ENCODE results near the gene PPM1L. TPM values are rescaled to one million over a fixed set of nuclear protein-coding genes. Genes with fewer than 3 reads are reported as not detected.
A peak's percentile ranks its signal among the peaks of the same experiment; 100 is the strongest.
"Not testable (repeated sequence)": the region's sequence is repeated elsewhere in the genome, so short reads cannot be mapped to it uniquely, and the experiment has no call there.

The PPM1L gene
- 12.6 and 13.5 TPM in 2 replicates for total RNA-seq
- polyA plus RNA-seq: 1.2 and 4.6 TPM in 2 replicates

GRCh38 chr3:160755776-160756304 is at the start of gene PPM1L:
Gene PPM1L, plus strand, starts transcription at chr3:160756231.
- DNase-seq (ENCODE audit: low read depth in 1 of 2, low spot score in 1 of 2): peak; percentile 52 to 79
- Histone ChIP-seq H3K27ac (peak within 1 kb of the TSS; percentile 99), H3K36me3 (no peaks in the 10 kb centered on the region), H3K4me3 (peak within 1 kb of the TSS; percentile 79), H3K4me1 (ENCODE audit: low read depth) (peaks cover 10% of the 10 kb centered on the region), H3K9me3 (ENCODE audit: low read depth) (no peaks in the 10 kb centered on the region), H3K27me3 (peaks cover 22% of the 10 kb centered on the region)
- TF ChIP-seq, protein P1, sequence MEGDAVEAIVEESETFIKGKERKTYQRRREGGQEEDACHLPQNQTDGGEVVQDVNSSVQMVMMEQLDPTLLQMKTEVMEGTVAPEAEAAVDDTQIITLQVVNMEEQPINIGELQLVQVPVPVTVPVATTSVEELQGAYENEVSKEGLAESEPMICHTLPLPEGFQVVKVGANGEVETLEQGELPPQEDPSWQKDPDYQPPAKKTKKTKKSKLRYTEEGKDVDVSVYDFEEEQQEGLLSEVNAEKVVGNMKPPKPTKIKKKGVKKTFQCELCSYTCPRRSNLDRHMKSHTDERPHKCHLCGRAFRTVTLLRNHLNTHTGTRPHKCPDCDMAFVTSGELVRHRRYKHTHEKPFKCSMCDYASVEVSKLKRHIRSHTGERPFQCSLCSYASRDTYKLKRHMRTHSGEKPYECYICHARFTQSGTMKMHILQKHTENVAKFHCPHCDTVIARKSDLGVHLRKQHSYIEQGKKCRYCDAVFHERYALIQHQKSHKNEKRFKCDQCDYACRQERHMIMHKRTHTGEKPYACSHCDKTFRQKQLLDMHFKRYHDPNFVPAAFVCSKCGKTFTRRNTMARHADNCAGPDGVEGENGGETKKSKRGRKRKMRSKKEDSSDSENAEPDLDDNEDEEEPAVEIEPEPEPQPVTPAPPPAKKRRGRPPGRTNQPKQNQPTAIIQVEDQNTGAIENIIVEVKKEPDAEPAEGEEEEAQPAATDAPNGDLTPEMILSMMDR (IDR thresholded peaks at IDR 0.05; ENCODE audit: low read depth, low read length): no peak

DNA sequence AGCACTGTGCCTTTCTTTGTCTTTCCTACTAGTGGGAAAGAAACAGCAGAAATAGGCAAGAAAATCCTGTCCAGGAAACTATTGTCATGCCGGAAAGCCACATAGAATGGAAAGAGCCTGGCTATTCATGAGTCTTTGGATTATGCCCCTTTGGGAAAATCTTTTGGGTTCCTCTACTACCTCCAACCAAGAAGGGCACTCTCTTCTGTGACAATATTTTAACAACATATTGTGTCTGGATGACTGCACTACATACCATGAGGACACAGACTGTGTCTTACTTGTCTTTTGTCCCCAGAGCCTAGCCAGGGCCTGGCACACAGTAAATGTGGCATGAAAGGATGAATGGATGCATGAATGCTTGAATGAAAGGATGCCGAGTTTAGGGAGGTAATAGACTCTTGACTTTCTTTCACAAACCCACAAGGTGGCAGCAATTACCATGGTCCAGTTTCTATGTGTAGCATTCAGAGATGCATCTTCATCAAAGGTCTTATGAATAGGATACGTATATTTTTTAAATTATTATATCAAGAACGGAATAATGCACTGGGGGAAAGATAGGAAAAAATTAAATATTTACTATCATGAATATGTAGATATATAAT is 48.7 kb upstream of the PPM1L start:
- H3K36me3 ChIP-seq: no peaks in the 10 kb centered on the region
- no peak overlapping the region for H3K4me3 ChIP-seq
- H3K4me1 ChIP-seq (ENCODE audit: low read depth): no peaks in the 10 kb centered on the region
- H3K27me3 ChIP-seq: no peaks in the 10 kb centered on the region
- no peak overlapping the region for H3K27ac ChIP-seq
- peak; percentile 65 to 73 for DNase-seq (ENCODE audit: low read depth in 1 of 2, low spot score in 1 of 2)
- TF ChIP-seq, protein P1 (IDR thresholded peaks at IDR 0.05; ENCODE audit: low read depth, low read length): peak; percentile 53
- H3K9me3 ChIP-seq (ENCODE audit: low read depth): no peaks in the 10 kb centered on the region

DNA sequence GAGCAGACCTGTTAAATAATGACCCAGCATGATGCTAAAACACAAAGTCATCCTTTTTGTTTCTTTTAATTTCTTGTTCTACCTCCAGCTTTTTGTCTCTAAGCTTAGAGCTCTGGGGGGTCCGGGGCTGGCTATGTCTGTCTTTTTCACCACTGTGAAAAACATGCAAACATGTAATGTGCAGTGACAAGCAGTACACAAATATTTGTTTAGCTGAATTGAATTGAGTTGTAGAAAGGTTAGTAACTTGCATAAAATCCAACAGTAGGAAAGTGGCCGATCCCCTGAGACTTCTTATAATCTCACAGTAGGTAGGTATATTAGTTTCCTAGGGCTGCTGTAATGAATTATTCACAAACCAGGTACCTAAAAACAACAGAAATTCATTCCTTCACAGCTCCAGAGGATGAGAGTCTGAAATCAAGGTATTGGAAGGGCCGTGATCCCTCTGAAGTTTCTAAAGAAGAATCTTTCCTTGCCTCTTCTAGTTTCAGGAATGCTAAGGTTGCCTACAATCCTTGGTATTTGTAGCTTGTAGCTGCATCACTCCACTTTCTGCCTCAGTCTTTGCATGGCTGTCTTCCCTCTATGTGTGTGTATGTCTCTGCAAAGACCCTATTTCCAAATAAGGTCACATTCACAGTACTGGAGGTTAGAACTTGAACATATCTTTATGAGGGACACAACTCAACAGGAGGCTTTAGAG is 46.4 kb upstream of the PPM1L start:
- Histone ChIP-seq H3K4me1 (ENCODE audit: low read depth) (no peaks in the 10 kb centered on the region), H3K27me3 (no peaks in the 10 kb centered on the region), H3K36me3 (no peaks in the 10 kb centered on the region), H3K9me3 (ENCODE audit: low read depth) (no peaks in the 10 kb centered on the region), H3K27ac (no peak overlapping the region), H3K4me3 (no peak overlapping the region)
- no peak for DNase-seq (ENCODE audit: low read depth in 1 of 2, low spot score in 1 of 2)
- TF ChIP-seq, protein P1 (IDR thresholded peaks at IDR 0.05; ENCODE audit: low read depth, low read length): no peak

- not testable (repeated sequence) for H3K9me3 ChIP-seq (ENCODE audit: low read depth); H3K36me3 ChIP-seq; H3K27me3 ChIP-seq; H3K4me3 ChIP-seq; DNase-seq (ENCODE audit: low read depth in 1 of 2, low spot score in 1 of 2); H3K27ac ChIP-seq; H3K4me1 ChIP-seq (ENCODE audit: low read depth)
Observed at GRCh38 chr3:160713144-160713543, 42.9 kb upstream of the PPM1L start.

DNA sequence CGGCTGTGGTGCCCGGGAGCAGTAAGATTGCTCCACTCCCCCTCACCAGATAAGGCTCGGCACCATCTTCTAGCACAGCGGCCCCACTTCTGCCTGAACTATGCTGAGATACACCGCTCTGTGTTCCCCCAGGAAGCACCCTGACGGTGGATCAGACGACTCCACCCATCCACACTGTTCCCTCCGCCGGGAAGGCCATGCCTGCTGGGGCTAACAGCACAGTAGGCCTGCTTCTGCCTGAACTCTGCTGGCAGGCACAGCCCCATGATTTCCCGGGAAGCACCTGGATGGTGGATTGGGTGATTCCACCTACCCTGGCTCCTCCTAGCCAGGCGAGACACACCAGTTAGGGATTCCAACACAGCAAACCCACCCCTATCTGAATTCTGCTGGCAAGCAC is 36.3 kb upstream of the PPM1L start:
- Histone ChIP-seq H3K4me1 (ENCODE audit: low read depth) (no peaks in the 10 kb centered on the region), H3K36me3 (no peaks in the 10 kb centered on the region), H3K27ac (no peak overlapping the region), H3K27me3 (no peaks in the 10 kb centered on the region), H3K9me3 (ENCODE audit: low read depth) (no peaks in the 10 kb centered on the region), H3K4me3 (no peak overlapping the region)
- TF ChIP-seq, protein P1 (IDR thresholded peaks at IDR 0.05; ENCODE audit: low read depth, low read length): no peak
- DNase-seq (ENCODE audit: low read depth in 1 of 2, low spot score in 1 of 2): no peak

DNA sequence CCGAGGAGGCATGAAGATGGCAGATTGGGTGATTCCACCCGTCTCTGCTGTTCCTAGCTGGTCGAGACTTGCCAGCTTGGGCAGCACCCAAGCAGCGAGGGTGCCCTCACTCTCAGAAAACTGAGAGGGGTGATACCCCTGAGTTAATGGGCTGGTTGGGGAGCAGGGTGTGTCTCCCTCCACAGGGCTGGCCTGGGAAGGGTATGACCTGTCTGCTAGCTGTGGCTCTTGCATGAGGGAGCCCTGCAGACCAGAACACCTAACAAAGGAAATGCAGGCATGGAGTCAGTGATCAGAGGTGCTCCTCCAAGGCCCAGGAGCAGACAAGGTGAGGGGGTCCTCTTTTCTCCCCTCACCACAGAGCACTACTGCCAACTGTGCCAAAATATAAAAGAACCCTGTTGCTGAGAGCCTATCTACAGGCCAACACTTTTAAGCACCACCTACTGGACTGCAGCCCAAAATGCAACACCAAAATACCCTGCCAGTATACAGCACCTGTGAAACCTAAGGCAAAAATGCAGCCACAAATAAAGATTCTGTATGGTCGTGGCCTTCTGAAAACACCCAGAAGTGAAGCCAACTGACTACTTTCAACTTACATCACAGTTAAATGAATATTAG is 35.8 kb upstream of the PPM1L start:
- Histone ChIP-seq H3K9me3 (ENCODE audit: low read depth) (no peaks in the 10 kb centered on the region), H3K36me3 (no peaks in the 10 kb centered on the region), H3K27ac (no peak overlapping the region), H3K27me3 (no peaks in the 10 kb centered on the region), H3K4me3 (no peak overlapping the region), H3K4me1 (ENCODE audit: low read depth) (no peaks in the 10 kb centered on the region)
- TF ChIP-seq, protein P1 (IDR thresholded peaks at IDR 0.05; ENCODE audit: low read depth, low read length): peak; percentile 13
- no peak for DNase-seq (ENCODE audit: low read depth in 1 of 2, low spot score in 1 of 2)
